Stimulated activated CD8-positive, alpha-beta memory T cell treated with anti-CD3 and anti-CD28 coated beads, Interleukin-15, amount 100 ng/mL, for 24 hours (primary cell): ENCODE measurements around the gene PLEKHG4B.
"Not testable (repeated sequence)": the region's sequence is repeated elsewhere in the genome, so short reads cannot be mapped to it uniquely, and the experiment has no call there.

Experiments
- DNase-seq: peaks from one replicate; pipeline ENCODE4 v3.0.0-alpha.2; 2020; ENCODE audit warnings: low read depth

PLEKHG4B gene

DNA sequence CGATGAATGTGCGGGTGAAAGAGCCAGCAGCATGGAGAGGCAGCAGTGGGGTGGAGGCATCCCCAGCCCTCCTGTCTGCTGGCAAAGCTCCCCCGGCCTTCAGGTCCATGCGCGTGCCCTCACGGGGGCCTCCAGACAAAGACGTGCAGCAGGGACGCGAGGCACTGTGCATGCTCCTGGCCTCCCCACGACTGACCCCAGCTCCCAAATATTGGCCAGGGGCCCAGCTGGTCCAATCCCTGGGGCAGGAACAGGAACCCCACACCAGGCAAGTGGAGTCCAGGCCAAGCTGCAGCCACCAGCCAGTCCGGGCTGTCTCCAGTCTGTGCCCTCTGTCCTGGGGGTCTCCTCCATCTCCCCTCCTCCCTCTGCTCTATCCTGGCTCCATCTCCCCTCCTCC is 65.8 kb downstream of the PLEKHG4B start:
- no peak for DNase-seq

DNA sequence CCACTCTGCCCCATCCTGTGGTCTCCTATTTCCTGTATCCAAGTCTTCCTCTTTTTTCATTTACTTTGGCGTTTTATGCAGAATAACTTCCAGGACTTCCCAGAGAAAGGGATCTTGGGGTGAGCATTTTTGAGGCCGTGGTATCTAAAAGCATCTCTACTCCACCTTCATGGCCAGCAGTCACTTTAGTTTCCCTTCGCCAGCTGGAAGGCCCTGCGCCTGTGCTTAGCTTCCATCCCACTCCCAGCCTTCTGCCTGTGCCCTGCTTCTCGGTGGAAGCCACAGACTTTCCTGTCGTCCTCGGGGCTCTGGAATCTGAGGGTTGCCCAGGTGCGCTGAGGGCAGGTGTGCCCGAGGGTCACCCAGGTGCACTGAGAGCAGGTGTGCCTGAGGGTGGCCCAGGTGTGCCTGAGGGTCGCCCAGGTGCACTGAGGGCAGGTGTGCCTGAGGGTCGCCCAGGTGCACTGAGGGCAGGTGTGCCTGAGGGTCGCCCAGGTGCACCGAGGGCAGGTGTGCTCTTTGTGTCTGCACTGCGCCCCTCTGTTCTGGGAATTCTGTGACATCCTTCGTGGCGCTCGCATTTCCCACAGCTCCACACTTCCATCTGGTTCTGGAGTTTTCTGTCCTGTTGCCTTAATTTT is 67.0 kb downstream of the PLEKHG4B start:
- DNase-seq = no peak

DNA sequence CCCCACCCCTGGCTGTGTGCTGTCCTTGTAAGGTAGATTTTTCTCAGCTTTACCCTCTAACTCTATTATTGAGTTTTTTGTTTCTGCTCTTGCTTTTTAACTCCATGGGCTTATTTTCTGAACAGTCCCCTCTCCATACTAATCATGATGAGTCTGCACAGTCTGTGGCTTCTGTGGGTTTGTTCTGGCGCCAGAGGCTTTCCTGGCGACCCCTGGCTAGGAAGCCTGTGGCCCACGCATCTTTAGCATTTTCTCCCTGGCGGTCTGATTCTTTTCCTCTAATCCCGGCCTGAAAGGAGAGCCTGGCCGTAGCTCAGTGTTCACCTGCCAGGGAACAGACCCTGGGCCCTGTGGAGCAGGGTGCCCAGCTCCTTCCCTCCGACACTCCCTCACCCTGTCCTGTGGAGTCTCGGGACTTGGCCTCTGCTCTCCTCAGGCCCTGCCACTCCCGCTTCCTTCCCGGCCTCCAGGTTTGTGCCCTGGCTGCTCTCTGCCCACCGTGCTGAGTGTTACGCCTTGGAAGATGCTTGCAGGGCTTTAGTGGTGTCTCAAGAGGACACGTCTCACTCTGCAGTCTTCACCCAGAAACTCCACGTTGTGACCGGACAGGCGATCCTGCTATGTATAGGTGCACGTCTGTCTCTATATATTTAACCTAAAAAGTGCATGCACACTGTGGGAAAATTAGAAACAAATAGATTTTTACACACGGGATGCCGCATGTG is 67.6 kb downstream of the PLEKHG4B start:
- no peak for DNase-seq

DNA sequence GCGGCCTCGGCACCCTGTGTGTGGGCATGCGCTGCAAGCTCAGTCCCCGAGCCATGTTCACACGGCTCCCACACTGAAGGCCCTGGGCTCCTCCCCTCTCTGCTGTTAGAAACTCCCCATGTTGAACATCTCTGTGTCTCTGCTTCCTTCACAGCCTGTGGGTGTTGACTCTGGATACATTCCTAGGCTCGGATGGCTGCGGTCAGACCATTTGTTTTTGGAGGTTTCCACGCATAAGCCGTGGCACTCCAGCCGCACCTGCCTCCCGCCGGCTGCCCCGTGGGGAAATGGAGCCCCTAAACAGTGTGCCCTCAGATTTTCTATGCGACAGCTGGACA is 68.2 kb downstream of the PLEKHG4B start:
- no peak for DNase-seq

DNA sequence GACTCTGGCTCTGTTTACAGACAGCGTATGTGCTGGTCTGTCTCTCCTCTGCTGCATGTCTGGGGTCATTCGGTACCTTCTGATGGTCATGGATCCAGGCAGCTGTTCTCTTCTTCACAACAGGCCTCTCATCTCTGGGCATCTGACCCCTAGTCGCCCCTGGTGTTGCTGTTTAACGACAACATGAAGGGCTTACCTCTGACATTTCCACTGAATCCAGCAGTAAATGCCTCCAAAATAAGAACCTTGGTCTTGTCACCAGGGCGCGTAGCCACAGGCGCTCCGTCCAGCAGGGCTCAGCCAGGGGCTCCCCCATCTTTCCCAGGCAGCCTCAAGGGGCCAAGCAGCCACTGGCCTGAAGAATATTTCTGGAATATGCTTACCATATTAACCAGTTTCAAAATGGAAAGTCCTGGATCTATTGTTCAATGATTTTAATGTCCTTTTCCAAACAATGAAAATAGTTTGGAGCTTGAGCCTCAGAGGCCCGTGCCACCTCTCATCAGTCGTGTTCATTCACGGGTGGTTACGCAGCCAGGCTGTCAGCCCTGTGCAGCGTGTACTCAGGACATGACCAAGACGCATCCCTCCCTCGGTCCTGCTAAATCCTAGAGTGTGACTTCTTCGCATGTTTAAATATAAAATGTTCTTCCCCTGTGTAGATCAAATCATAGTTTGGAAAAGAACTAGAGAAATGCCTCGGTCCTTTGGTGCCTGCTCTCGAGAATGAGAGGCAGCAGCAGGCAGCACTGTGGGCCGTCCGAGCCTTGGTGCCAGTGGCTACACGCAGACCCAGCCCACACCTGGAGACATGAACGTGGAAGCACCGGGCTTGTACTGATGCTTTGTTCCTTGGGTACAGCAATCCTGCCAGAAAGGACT is 69.2 kb downstream of the PLEKHG4B start:
- no peak for DNase-seq

DNA sequence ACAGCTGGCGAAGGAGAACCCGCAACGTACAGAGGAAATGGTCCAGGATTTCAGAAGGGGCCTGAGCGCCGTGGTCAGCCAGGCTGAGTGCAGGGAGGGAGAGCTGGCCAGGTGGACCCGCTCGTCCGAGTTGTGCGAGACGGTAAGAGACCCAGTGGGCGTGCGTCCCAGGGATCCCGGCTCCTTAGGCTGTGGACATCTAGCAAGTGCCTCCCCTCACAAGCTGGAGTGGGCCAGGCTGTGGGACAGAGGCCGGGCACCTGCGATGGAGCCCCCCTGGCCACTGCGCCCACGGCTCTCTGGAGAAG is 69.8 kb downstream of the PLEKHG4B start:
- no peak for DNase-seq

DNA sequence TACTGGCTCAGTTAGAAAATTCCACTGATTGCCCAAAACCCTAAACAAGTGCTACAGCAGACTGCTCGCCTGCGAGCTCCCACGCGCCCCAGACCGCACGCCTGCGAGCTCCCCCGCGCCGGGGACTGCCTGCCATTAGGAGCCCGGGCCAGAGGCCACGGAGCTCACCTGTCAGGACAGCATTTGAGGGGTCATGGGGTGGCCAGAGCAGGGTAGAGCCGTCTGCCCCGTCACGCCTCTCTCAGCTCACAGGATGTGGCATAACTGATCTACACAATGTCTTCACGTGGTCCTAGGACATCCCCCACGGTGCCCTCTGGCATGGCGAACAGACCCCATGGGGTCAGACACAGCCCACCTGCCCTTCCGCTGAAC is 70.2 kb downstream of the PLEKHG4B start:
- no peak for DNase-seq

DNA sequence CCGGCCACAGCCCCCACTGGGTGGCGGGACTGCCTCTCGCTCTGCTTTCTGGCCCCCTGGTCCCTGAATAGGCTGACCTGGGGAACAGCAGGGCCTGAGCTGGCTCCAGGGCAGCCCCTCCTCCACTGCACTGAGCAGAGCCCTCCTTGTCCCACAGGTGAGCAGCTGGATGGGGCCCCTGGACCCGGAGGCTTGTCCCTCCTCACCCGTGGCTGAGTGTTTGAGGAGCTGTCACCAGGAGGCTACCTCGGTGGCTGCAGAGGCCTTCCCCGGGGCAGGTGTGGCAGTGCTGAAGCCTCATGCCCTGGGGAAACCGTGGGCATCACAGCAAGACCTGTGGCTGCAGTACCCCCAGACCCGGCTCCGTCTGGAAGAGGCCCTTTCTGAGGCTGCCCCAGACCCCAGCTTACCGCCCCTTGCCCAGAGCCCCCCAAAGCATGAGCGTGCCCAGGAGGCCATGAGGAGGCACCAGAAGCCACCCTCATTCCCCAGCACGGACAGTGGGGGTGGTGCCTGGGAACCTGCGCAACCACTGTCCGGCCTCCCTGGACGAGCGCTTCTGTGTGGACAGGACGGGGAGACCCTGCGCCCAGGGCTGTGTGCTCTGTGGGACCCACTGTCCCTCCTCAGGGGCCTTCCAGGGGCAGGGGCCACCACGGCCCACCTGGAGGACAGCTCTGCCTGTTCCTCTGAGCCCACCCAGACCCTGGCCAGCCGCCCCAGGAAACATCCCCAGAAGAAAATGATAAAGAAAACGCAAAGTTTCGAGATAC is 70.8 kb downstream of the PLEKHG4B start:
- no peak for DNase-seq

DNA sequence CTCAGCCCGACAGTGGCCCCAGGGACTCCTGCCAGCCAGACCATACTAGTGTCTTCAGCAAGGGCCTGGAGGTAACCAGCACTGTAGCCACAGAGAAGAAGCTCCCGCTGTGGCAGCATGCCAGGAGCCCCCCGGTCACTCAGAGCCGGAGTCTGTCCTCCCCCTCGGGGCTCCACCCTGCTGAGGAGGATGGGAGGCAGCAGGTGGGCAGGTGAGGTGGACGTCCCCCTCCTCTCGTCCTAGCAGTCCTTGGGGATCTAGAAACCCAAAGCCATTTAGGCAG is 71.3 kb downstream of the PLEKHG4B start:
- DNase-seq = no peak

DNA sequence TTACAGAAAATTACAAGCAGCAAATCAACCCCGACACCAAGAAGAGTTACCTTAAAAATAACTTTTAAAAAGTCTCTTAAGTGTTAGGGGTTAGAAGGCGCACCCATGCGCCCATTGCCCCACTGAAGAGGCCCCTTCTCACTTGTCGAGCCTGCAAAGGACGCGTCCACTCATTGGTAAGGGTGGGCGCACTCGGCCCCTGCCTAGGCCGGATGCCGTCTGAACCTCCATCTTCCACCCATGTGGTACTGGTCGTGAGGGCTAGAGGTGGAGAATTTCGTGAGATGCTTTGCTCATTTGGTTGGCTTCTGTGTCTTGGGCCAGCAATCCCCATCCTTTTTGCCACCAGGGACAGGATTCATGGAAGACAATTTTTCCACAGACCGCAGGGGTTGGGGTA is 71.9 kb downstream of the PLEKHG4B start:
- no peak for DNase-seq

DNA sequence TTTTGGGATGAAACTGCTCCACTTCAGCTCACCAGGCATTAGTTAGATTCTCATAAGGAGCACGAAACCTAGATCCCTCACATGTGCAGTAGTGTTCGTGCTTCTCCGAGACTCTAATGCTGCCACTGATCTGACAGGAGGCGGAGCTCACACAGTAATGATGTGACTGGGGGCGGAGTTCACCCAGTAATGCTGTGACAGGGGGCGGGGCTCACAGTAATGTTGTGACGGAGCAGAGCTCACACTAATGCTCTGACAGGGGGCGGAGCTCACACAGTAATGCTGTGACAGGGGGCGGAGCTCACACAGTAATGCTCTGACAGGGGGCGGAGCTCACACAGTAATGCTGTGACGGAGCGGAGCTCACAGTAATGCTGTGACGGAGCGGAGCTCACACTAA is 72.3 kb downstream of the PLEKHG4B start:
- DNase-seq = no peak

DNA sequence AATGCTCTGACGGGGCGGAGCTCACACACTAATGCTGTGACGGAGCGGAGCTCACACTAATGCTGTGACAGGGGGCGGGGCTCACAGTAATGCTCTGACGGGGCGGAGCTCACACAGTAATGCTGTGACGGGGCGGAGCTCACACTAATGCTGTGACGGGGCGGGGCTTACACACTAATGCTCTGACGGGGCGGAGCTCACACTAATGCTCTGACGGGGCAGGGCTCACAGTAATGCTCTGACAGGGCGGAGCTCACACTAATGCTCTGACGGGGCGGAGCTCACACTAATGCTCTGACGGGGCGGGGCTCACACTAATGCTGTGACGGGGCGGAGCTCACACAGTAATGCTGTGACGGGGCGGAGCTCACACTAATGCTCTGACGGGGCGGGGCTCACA is 72.8 kb downstream of the PLEKHG4B start:
- not testable (repeated sequence) for DNase-seq

DNA sequence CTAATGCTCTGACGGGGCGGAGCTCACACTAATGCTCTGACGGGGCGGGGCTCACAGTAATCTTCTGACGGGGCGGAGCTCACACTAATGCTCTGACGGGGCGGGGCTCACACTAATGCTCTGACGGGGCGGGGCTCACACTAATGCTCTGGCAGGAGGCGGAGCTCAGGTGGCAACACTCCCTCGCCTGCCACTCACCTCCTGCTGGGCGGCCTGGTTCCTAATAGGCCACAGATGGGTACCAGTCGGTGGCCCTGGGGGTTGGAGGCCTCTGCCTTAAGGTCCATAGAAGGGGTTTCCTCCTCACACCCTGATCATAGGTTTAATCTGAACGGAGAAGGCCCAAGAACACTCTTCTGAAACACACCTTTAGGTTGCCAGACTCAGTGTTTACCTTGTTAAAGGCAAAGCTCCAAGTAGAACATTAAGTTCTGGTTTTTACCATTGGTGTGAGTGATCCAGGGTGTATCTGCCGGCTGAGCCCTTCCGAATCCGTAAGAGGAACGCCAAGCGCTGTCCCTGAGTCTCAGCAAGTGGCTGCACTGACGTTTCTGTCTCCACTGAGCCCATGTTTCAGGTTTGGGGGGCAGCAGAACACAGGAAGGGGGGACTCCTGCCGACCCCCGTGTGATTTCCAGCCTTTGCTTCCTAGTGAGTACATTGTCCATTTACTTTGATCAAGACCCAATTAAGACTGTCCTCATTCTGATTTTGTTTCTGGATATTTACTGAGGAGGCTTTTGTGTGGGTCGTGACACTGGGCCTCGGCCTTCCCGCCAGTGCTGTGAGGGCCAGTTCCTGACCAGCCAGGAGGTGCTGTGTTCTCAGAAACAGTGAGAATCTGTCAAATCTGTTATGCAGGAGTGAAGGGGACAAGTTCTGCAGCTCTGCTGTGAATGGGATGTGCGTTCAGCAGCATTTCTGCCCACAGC is 74.7 kb downstream of the PLEKHG4B start:
- DNase-seq = no peak

DNA sequence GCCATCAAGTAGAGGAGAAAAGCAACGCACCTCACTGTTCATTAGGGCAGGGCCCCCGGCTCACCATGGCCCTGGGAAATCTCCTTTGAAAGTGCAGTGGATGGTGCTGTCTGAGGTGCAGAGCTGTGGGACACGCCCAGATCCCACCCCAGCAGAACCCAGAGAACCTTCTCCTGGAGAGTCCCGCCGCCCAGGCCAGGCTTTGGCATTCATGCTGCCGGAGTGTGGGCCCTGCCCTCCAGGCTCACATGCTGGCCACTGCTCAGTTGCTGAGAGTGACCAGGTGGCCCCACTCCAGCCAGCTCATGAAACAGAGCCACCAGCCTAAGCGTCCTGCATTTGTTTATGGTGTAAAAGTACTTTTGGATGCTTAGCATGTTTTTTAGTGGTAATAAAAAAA is 75.5 kb downstream of the PLEKHG4B start:
- DNase-seq = no peak

DNA sequence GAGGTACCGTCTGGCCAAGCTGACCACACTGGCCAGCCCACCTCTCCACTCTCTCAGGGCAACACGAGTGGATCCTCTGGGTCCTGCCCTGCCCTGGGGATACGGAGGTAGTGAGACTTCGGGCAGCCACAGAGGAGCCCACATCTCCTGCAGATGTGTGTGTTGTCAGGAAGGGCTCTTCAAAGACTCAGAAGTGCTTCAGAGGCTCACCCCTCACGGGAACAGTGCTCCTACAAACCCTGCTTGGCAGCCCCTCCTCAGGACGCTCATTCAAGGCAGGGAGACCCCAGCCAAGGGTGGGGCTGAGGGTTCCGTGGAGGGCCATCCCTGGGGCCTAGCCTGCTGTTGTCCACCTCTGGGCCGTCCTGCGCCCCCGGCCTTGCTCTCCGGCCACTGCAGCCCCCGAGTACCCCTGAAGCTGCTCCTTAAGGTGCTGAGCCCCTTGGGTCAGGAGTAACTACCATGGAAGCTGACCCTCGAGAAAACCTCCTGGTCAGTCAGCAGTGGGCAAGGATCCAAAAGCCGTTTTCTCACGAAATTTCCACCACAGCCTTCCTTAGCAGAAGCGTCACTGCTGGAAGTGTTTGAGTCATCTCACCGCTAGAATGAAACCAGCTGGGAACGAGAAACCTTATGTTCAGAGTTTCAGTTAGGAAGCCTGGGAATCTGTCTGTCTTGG is 76.2 kb downstream of the PLEKHG4B start:
- no peak for DNase-seq

DNA sequence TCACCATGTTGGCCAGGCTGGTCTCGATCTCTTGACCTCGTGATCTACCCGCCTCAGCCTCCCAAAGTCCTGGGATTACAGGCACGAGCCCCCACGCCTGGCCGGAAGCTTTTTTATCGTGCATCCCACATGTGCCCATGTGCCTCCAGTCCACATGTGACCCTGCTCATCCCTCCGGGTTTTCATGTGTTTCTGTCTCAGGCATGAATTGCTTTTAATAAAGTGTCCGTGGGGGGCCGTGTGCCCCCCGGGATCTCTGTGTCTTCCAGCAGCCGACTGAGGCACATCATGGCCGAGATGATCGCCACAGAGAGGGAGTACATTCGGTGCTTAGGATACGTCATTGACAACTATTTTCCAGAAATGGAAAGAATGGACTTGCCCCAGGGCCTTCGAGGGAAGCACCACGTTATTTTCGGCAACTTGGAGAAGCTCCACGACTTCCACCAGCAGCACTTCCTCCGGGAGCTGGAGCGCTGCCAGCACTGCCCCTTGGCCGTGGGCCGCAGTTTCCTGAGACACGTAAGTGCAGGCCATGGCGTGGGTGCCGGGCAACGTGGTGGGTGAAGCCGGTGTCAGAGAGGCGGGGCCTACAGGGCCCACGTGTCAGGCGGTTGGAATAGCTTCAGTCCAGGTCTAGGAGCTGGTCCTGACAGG is 77.2 kb downstream of the PLEKHG4B start:
- no peak for DNase-seq

DNA sequence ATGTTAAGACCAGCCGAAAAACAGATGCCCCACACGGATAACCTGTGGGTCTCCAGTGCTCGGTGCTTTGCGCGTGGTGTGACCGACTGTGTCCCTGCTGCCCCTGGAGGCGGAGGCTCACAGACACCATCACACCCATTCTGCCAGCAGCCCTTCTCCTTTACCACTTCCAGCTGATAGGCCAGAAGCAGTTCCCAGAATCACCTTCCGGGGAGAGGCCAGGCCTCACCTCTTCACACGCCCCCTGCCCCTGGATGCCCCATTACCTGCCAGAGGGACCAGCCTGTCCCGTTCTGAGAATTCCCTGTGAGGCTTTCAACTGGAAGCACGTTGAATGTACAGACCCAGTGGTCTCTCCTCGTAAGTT is 77.7 kb downstream of the PLEKHG4B start:
- DNase-seq = no peak

DNA sequence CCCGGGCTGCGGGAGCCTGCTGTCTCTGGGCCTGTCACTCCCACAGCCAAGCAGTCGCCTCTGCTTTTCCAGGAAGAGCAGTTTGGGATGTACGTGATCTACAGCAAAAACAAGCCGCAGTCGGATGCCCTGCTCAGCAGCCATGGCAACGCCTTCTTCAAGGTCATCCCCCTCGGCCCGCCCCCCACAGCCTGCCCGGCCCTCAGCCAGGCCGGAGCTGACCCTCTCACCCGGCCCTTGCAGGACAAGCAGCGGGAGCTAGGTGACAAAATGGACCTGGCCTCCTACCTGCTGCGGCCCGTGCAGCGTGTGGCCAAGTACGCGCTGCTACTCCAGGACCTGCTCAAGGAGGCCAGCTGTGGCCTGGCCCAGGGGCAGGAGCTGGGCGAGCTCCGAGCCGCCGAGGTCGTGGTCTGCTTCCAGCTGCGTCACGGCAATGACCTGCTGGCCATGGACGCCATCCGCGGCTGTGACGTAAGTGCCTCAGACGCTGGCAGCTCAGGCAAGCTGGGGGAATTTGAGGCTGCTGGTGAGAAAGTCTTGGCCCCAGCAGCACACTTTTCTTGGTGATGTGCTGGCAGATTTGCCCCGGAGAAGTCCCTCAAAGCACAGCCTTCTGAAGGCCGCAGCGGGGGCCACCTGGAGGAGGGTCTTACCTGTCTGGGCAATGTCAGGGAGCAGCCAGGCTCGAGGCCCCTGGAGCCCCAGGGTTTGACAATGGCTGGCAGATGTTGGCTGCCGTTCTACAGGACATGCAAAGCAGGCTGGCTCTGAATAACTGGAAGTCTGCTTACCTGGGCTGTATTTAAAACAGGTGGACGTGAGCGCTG is 79.2 kb downstream of the PLEKHG4B start:
- DNase-seq = no peak

DNA sequence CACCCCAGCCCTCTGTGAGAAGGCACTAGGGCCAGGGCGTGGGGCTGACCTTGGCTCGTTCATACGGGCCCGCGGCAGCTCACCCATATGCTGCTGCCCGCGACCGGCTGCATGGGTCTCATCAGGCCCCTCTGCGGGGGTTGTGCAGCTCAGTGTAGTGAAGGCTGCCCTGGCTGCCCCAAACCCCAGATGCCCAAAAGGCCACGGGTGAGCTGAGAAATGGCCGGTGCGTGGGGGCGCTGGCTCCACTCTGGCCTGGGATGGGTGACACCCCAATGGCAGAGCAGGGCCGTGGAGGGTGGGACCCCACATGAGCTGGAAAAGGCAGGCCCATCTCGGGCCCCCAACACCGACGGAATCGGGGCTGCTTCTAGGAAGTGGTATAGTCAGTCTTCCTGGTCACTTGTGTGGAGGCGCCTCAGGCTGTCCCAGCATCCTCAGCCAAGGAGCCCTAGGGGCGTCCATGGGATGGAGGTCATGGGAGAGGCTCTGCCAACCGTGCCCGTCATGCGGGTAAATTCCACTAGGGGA is 79.9 kb downstream of the PLEKHG4B start:
- no peak for DNase-seq

DNA sequence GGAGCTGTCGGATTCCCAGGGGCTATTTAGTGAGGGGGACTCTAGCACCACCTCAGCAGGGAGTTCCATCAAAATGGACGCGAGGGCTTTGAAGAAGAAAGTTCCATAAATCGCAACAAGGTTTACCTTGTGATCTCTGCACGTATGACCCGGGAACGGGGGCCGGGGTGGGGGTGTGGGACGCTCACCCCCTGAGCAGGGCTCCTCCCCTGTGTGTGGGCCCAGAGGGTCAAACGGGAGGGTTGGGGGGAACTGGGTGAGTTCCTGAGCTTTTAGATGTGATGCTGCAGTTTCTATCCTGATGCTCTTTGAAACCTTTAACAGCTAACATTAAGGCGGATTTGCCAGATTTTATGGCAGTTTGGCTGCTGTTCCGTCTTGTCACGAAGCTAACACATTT is 80.5 kb downstream of the PLEKHG4B start:
- DNase-seq = no peak
